H9 (cell line): Measurements from ENCODE around the gene STAT3. TPM values are rescaled to one million over a fixed set of nuclear protein-coding genes. Genes with fewer than 3 reads are reported as not detected.
A peak's percentile ranks its signal among the peaks of the same experiment; 100 is the strongest.

ENCODE experiments used
- DNase-seq: peaks from one replicate; pipeline ENCODE4 v3.0.0-alpha.2; 2017
- H2AFZ ChIP-seq: one replicate; pipeline ENCODE4 v1.6.1; 2013; ENCODE audit warnings: mild to moderate bottlenecking, low read length, control low read depth, moderate library complexity
- H2AK5ac ChIP-seq: 2 replicates; pipeline ENCODE4 v1.6.1; 2013; ENCODE audit warnings: low read length, control low read depth, mixed read lengths; ENCODE audit not compliant: insufficient read length
- H2BK120ac ChIP-seq: one replicate; pipeline ENCODE4 v1.6.1; 2013; ENCODE audit warnings: low read depth, mild to moderate bottlenecking, low read length, control low read depth, inconsistent platforms; ENCODE audit not compliant: poor library complexity, severe bottlenecking
- H2BK12ac ChIP-seq: 2 replicates; pipeline ENCODE4 v1.6.1; 2013; ENCODE audit warnings: low read length, control low read depth, mixed read lengths, low read depth; ENCODE audit not compliant: insufficient read length
- H2BK15ac ChIP-seq: 2 replicates; pipeline ENCODE4 v1.6.1; 2013; ENCODE audit warnings: low read depth, low read length, control low read depth
- H2BK20ac ChIP-seq: one replicate; pipeline ENCODE4 v1.6.1; 2013; ENCODE audit warnings: low read depth, mild to moderate bottlenecking, low read length, control low read depth, inconsistent platforms; ENCODE audit not compliant: poor library complexity, severe bottlenecking
- H2BK5ac ChIP-seq: 2 replicates; pipeline ENCODE4 v1.6.1; 2013; ENCODE audit warnings: low read length, control low read depth, mixed read lengths; ENCODE audit not compliant: insufficient read length
- H3K14ac ChIP-seq: 2 replicates; pipeline ENCODE4 v1.6.1; 2013; ENCODE audit warnings: low read length, control low read depth; ENCODE audit not compliant: insufficient read depth
- H3K18ac ChIP-seq: 2 replicates; pipeline ENCODE4 v1.6.1; 2013; ENCODE audit warnings: low read depth, mild to moderate bottlenecking, mixed read lengths, low read length, control low read depth; ENCODE audit not compliant: insufficient read length
- H3K23ac ChIP-seq: 2 replicates; pipeline ENCODE4 v1.6.1; 2013; ENCODE audit warnings: low read length, control low read depth, mixed read lengths, low read depth; ENCODE audit not compliant: insufficient read length
- H3K23me2 ChIP-seq: 2 replicates; pipeline ENCODE4 v1.6.1; 2013; ENCODE audit warnings: low read depth, mild to moderate bottlenecking, mixed read lengths, low read length, control low read depth; ENCODE audit not compliant: insufficient read length, poor library complexity, severe bottlenecking
- H3K27ac ChIP-seq: 2 replicates; pipeline ENCODE4 v1.5.1; 2013; ENCODE audit warnings: low read length, control low read depth, mixed read lengths, low read depth; ENCODE audit not compliant: insufficient read length
- H3K27me3 ChIP-seq: 2 replicates; pipeline ENCODE4 v1.6.1; 2013; ENCODE audit warnings: low read length, control low read depth, inconsistent platforms; ENCODE audit not compliant: insufficient read depth
- H3K4ac ChIP-seq: 2 replicates; pipeline ENCODE4 v1.6.1; 2013; ENCODE audit warnings: low read depth, mild to moderate bottlenecking, control low read depth, inconsistent platforms, low read length, moderate library complexity
- H3K4me1 ChIP-seq: 2 replicates; pipeline ENCODE4 v1.6.1; 2013; ENCODE audit warnings: low read length, control low read depth, inconsistent platforms; ENCODE audit not compliant: insufficient read depth
- H3K4me2 ChIP-seq: 2 replicates; pipeline ENCODE4 v1.6.1; 2013; ENCODE audit warnings: low read length, control low read depth, mixed read lengths; ENCODE audit not compliant: insufficient read length, insufficient read depth
- H3K56ac ChIP-seq: 2 replicates; pipeline ENCODE4 v1.6.1; 2013; ENCODE audit warnings: low read depth, mild to moderate bottlenecking, mixed read lengths, low read length, control low read depth; ENCODE audit not compliant: insufficient read length
- H3K79me1 ChIP-seq: 2 replicates; pipeline ENCODE4 v1.6.1; 2013; ENCODE audit warnings: low read depth, mild to moderate bottlenecking, moderate library complexity, low read length, control low read depth, inconsistent platforms; ENCODE audit not compliant: insufficient read depth, poor library complexity, severe bottlenecking
- H3K79me2 ChIP-seq: 2 replicates; pipeline ENCODE4 v1.6.1; 2013; ENCODE audit warnings: low read length, control low read depth, inconsistent platforms; ENCODE audit not compliant: insufficient read depth
- H3K9ac ChIP-seq: 2 replicates; pipeline ENCODE4 v1.6.1; 2013; ENCODE audit warnings: low read length, control low read depth, mixed read lengths; ENCODE audit not compliant: insufficient read length; ENCODE audit errors: extremely low read depth
- H3K9me3 ChIP-seq: one replicate; pipeline ENCODE4 v1.6.1; 2013; ENCODE audit warnings: low read depth, low read length, inconsistent platforms; ENCODE audit not compliant: control insufficient read depth
- H3T11ph ChIP-seq: one replicate; pipeline ENCODE4 v1.6.1; 2013; ENCODE audit warnings: mild to moderate bottlenecking, low read length, control low read depth, inconsistent platforms
- H4K20me1 ChIP-seq: one replicate; pipeline ENCODE4 v1.6.1; 2013; ENCODE audit not compliant: control insufficient read depth, insufficient read length, insufficient read depth
- H4K5ac ChIP-seq: 2 replicates; pipeline ENCODE4 v1.6.1; 2013; ENCODE audit warnings: low read depth, mild to moderate bottlenecking, mixed read lengths, low read length, control low read depth; ENCODE audit not compliant: insufficient read length
- H4K8ac ChIP-seq: replicated peaks from 2 replicates; pipeline ENCODE4 v1.6.1; 2013; ENCODE audit warnings: low read length, control low read depth, mixed read lengths, low read depth; ENCODE audit not compliant: insufficient read length
- H4K91ac ChIP-seq: 2 replicates; pipeline ENCODE4 v1.6.1; 2013; ENCODE audit warnings: low read depth, mild to moderate bottlenecking, moderate library complexity, mixed read lengths, low read length, control low read depth; ENCODE audit not compliant: insufficient read length
- H3K27ac Mint-ChIP-seq, 3 experiments: 2 replicates in 2 of 3; 3 replicates in 1 of 3; pipeline ENCODE4 v1.8.0; 2020 to 2021; ENCODE audit warnings: mixed read lengths in 3 of 3, mild to moderate bottlenecking in 1 of 3, moderate library complexity in 1 of 3
- H3K27me3 Mint-ChIP-seq: 2 replicates; pipeline ENCODE4 v1.8.0; 2021; ENCODE audit warnings: low read depth, mild to moderate bottlenecking, moderate library complexity, mixed read lengths
- H3K36me3 Mint-ChIP-seq, 3 experiments: 2 replicates in 2 of 3; 3 replicates in 1 of 3; pipeline ENCODE4 v1.8.0; 2020 to 2021; ENCODE audit warnings: low read depth in 3 of 3, mixed read lengths in 3 of 3; ENCODE audit not compliant: insufficient read depth in 1 of 3
- H3K4me1 Mint-ChIP-seq, 2 experiments: 2 replicates each; pipeline ENCODE4 v1.8.0; 2020; ENCODE audit warnings: mixed read lengths in 2 of 2
- H3K4me3 Mint-ChIP-seq, 2 experiments: 2 replicates in 1 of 2; 3 replicates in 1 of 2; pipeline ENCODE4 v1.8.0; 2020 to 2021; ENCODE audit warnings: mild to moderate bottlenecking in 2 of 2, mixed read lengths in 2 of 2, moderate library complexity in 1 of 2
- H3K9me3 Mint-ChIP-seq, 2 experiments: 2 replicates in 1 of 2; 3 replicates in 1 of 2; pipeline ENCODE4 v1.8.0; 2020; ENCODE audit warnings: mild to moderate bottlenecking in 2 of 2, mixed read lengths in 2 of 2, moderate library complexity in 1 of 2
- CTCF ChIP-seq: fragments of 200-600 bp; sonication (generic); conservative IDR thresholded peaks from 3 replicates; pipeline ENCODE4 v1.8.0; 2021; ENCODE audit warnings: antibody characterized with exemption, mild to moderate bottlenecking
- WGBS: extraction: QIAGEN DNeasy Blood & Tissue Kit; methylation state at CpG from one replicate; pipeline ENCODE4 v1.1.7; 2013; ENCODE audit warnings: missing lambda C conversion rate, low lambda C conversion rate, mixed read lengths; ENCODE audit not compliant: insufficient read length; ENCODE audit errors: extremely low coverage; 5-methylcytosine and 5-hydroxymethylcytosine counted together
- total RNA-seq: library from RNA; stranded (reverse); gene quantifications from 2 replicates; pipeline ENCODE4 v1.2.1, GENCODE V29; 2021

Gene STAT3
- total RNA-seq, 1 experiment from 2014 or later = 83.2 TPM

GRCh38 chr17:42282478-42283080 is 105.7 kb downstream of the STAT3 start:
- H2AK5ac ChIP-seq = no peak overlapping the region
- H3K56ac ChIP-seq = no peak overlapping the region
- H3K27ac ChIP-seq = no peak overlapping the region
- H3K14ac ChIP-seq = no peak overlapping the region; the same call in 1 of the 2 replicates
- Mint-ChIP-seq H3K27me3 (peaks cover 10% of the 10 kb centered on the region), H3K4me3 (no peak overlapping the region), H3K27ac (peak overlapping the region in 1 of 3 experiments; percentile 72; a peak in 2 of 7 replicates), H3K9me3 (no peaks in the 10 kb centered on the region; a peak in 1 of 5 replicates), H3K4me1 (peaks cover 19 to 32% of the 10 kb centered on the region in 2 experiments), H3K36me3 (no peaks in the 10 kb centered on the region; a peak in 1 of 7 replicates)
- no peaks in the 10 kb centered on the region for H3K23me2 ChIP-seq
- no peak overlapping the region for H4K91ac ChIP-seq
- no peak overlapping the region for H2BK20ac ChIP-seq
- no peak overlapping the region for H3K4me2 ChIP-seq
- H4K20me1 ChIP-seq = no peaks in the 10 kb centered on the region
- H3K27me3 ChIP-seq = no peaks in the 10 kb centered on the region; the same call in 1 of the 2 replicates
- H3K23ac ChIP-seq = no peak overlapping the region
- no CpG with 5 or more reads among the region's 6 CpGs for WGBS
- no peak overlapping the region for H2BK12ac ChIP-seq
- H3T11ph ChIP-seq = no peak overlapping the region
- no peak overlapping the region for H3K9ac ChIP-seq
- no peak overlapping the region for H3K4ac ChIP-seq
- no peaks in the 10 kb centered on the region for H3K79me2 ChIP-seq
- peaks cover 5% of the 10 kb centered on the region; the same call in 1 of the 2 replicates for H3K4me1 ChIP-seq
- no peak overlapping the region for H2AFZ ChIP-seq
- H2BK120ac ChIP-seq = no peak overlapping the region
- no peaks in the 10 kb centered on the region for H3K9me3 ChIP-seq
- H2BK5ac ChIP-seq = no peak overlapping the region
- no peak overlapping the region for H4K5ac ChIP-seq
- no peak overlapping the region for H4K8ac ChIP-seq
- DNase-seq = peak; percentile 64
- H3K18ac ChIP-seq = no peak overlapping the region
- peak; percentile 52 for TF ChIP-seq CTCF
- no peaks in the 10 kb centered on the region for H3K79me1 ChIP-seq
- no peak overlapping the region; the same call in 1 of the 2 replicates for H2BK15ac ChIP-seq
